Measurements from ENCODE around the gene PRR7. TPM values are rescaled to one million over a fixed set of nuclear protein-coding genes. Genes with fewer than 3 reads are reported as not detected.
A peak's percentile ranks its signal among the peaks of the same experiment; 100 is the strongest.

PRR7 gene
- total RNA-seq, 1 experiment from 2014 or later: 4.7 TPM

DNA sequence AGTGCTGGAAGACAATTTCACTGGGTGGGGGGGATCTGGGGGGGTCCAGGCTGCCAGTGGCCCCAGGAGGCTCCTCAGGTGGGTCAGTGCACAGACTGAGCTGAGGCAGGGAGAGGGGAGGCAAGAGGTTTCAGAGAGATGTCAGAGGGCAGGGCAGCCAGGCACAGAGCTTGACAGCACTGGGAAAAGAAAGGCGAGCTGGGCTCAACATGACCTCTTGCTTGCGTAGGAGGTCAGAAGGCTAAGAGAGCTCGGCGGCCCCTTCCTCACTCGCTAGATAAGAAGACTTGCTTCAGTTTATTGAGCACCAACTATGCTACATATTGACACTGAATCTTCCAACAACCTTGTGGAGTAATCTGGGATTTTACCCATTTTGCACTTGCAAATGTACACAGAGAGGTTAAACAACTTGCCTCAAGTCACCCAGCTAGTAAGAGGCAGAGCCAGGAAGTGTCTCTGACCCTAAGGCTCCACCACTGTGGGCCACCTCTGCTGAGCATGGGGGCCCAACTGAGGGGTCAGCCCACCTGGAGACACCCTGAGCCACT lies 47.3 kb downstream of the PRR7 start:
- H3K4me3 ChIP-seq (ENCODE audit: low read depth, low read length): no peak overlapping the region
- Mint-ChIP-seq H3K27me3 (ENCODE audit: insufficient read depth, unreplicated experiment) (peaks cover 7% of the 10 kb centered on the region), H3K36me3 (ENCODE audit: insufficient read depth, unreplicated experiment) (peaks cover 36% of the 10 kb centered on the region), H3K4me1 (ENCODE audit: low read depth, unreplicated experiment) (peaks cover 19% of the 10 kb centered on the region), H3K4me3 (ENCODE audit: unreplicated experiment) (no peak overlapping the region), H3K27ac (ENCODE audit: unreplicated experiment) (no peak overlapping the region), H3K9me3 (ENCODE audit: unreplicated experiment) (no peaks in the 10 kb centered on the region)
- H3K27me3 ChIP-seq (replicated peaks; ENCODE audit: control insufficient read depth, insufficient read depth, low read length): no peaks in the 10 kb centered on the region
- TF ChIP-seq, protein P1, sequence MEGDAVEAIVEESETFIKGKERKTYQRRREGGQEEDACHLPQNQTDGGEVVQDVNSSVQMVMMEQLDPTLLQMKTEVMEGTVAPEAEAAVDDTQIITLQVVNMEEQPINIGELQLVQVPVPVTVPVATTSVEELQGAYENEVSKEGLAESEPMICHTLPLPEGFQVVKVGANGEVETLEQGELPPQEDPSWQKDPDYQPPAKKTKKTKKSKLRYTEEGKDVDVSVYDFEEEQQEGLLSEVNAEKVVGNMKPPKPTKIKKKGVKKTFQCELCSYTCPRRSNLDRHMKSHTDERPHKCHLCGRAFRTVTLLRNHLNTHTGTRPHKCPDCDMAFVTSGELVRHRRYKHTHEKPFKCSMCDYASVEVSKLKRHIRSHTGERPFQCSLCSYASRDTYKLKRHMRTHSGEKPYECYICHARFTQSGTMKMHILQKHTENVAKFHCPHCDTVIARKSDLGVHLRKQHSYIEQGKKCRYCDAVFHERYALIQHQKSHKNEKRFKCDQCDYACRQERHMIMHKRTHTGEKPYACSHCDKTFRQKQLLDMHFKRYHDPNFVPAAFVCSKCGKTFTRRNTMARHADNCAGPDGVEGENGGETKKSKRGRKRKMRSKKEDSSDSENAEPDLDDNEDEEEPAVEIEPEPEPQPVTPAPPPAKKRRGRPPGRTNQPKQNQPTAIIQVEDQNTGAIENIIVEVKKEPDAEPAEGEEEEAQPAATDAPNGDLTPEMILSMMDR (IDR thresholded peaks at IDR 0.05; ENCODE audit: insufficient read depth in 1 of 2, low read depth in 1 of 2, low read length in 1 of 2, severe bottlenecking in 1 of 2, unreplicated experiment in 1 of 2): no peak
- no peak for DNase-seq
- ChIA-PET POLR2A (no interaction called here), CTCF (interaction anchor here (1.1 kb wide), 1 partner anchor 21 kb away, joined by 3 read pairs; no protein-coding TSS in a partner anchor)
- peaks cover 4% of the 10 kb centered on the region for H3K36me3 ChIP-seq (ENCODE audit: control insufficient read depth, insufficient read depth, low read length)
- intact Hi-C loops (cut with micrococcal nuclease; ENCODE audit: unreplicated experiment): no loop called here
- H3K4me1 ChIP-seq: peaks cover 29% of the 10 kb centered on the region
- no peaks in the 10 kb centered on the region for H3K9me3 ChIP-seq
- no TSS peak for BruUV-seq (replicated peaks)

- H3K27ac Mint-ChIP-seq (ENCODE audit: unreplicated experiment): no peak overlapping the region
- Histone ChIP-seq H3K27me3 (replicated peaks; ENCODE audit: control insufficient read depth, insufficient read depth, low read length) (no peaks in the 10 kb centered on the region), H3K4me1 (peaks cover 29% of the 10 kb centered on the region), H3K4me3 (ENCODE audit: low read depth, low read length) (no peak overlapping the region), H3K36me3 (ENCODE audit: control insufficient read depth, insufficient read depth, low read length) (peaks cover 4% of the 10 kb centered on the region), H3K9me3 (no peaks in the 10 kb centered on the region)
- BruUV-seq (replicated peaks): no TSS peak
- H3K27me3 Mint-ChIP-seq (ENCODE audit: insufficient read depth, unreplicated experiment): peaks cover 9% of the 10 kb centered on the region
- H3K36me3 Mint-ChIP-seq (ENCODE audit: insufficient read depth, unreplicated experiment): peaks cover 36% of the 10 kb centered on the region
- H3K4me3 Mint-ChIP-seq (ENCODE audit: unreplicated experiment): no peak overlapping the region
- H3K4me1 Mint-ChIP-seq (ENCODE audit: low read depth, unreplicated experiment): peaks cover 20% of the 10 kb centered on the region
- DNase-seq: no peak
- intact Hi-C loops (cut with micrococcal nuclease; ENCODE audit: unreplicated experiment): no loop called here
- ChIA-PET POLR2A (no interaction called here), CTCF (interaction anchor here (0.7 to 1.1 kb wide), 3 partner anchors 22 to 739 kb away, joined by 3 to 5 read pairs (median 3); no protein-coding TSS in a partner anchor)
- H3K9me3 Mint-ChIP-seq (ENCODE audit: unreplicated experiment): no peaks in the 10 kb centered on the region
- TF ChIP-seq, protein P1 (IDR thresholded peaks at IDR 0.05; ENCODE audit: insufficient read depth in 1 of 2, low read depth in 1 of 2, low read length in 1 of 2, severe bottlenecking in 1 of 2, unreplicated experiment in 1 of 2): no peak
These were observed 48.0 kb downstream of the PRR7 start for GRCh38 chr5:177494346-177495195.

DNA sequence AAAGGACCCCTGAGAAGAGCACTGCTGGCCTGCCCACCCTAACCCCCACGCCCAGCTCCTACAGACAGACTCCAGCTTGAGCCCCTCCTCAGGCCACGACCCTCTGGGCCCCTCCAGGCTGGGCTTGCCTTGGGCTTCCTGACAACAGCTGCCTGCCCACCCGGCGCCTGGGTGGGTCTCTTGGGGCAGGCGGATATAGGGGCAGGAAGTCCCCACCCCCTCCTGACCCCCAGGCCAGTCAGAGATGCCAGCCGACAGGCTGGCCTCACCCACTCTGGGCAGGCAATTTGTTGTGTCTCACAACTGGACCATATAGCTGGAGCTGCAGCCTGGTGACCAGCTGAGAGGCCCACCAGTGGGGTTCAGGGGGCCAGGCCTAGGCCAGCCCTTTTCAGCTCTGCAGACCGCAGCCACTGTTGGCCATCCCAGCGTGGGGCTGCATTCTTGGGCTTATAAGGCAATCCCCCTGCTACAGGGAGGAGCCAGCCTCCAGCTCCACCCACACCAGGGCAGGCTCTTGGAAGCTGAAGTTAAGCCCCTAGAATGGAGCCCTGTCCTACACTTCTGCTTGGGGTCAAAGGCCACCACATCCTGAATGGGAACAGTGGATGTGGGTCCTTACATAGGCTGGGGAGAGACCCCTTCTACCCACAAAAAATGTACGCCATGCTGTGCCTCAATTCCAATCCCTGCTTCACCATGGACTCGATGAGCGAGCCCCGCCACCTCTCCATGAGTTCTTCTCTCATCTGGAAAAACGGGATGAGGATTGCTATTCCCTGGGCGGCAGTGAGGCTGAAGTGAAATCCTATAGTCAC lies 48.8 kb downstream of the PRR7 start:
- no TSS peak for BruUV-seq (replicated peaks)
- ChIA-PET CTCF (interaction anchor here (0.7 to 3.0 kb wide), 7 partner anchors 14 to 740 kb away, joined by 3 to 29 read pairs (median 5); partner anchors contain the start of gene DBN1), POLR2A (interaction anchor here (1.2 kb wide), 1 partner anchor 144 kb away, joined by 4 read pairs; the partner anchor contains the start of gene LMAN2)
- H3K36me3 ChIP-seq (ENCODE audit: control insufficient read depth, insufficient read depth, low read length): peaks cover 4% of the 10 kb centered on the region
- H3K27me3 ChIP-seq (replicated peaks; ENCODE audit: control insufficient read depth, insufficient read depth, low read length): no peaks in the 10 kb centered on the region
- peaks cover 21% of the 10 kb centered on the region for H3K4me1 Mint-ChIP-seq (ENCODE audit: low read depth, unreplicated experiment)
- peaks cover 29% of the 10 kb centered on the region for H3K4me1 ChIP-seq
- peak in 1 of 2 experiments; percentile 34 for DNase-seq
- no peaks in the 10 kb centered on the region for H3K9me3 Mint-ChIP-seq (ENCODE audit: unreplicated experiment)
- H3K4me3 ChIP-seq (ENCODE audit: low read depth, low read length): no peak overlapping the region
- TF ChIP-seq, protein P1 (IDR thresholded peaks at IDR 0.05; ENCODE audit: insufficient read depth in 1 of 2, low read depth in 1 of 2, low read length in 1 of 2, severe bottlenecking in 1 of 2, unreplicated experiment in 1 of 2): no peak
- H3K4me3 Mint-ChIP-seq (ENCODE audit: unreplicated experiment): no peak overlapping the region
- intact Hi-C loops (cut with micrococcal nuclease; ENCODE audit: unreplicated experiment): loop anchor here (2.0 kb wide), 2 partner anchors 93 to 183 kb away; no protein-coding TSS in a partner anchor
- H3K9me3 ChIP-seq: no peaks in the 10 kb centered on the region
- H3K27me3 Mint-ChIP-seq (ENCODE audit: insufficient read depth, unreplicated experiment): peaks cover 11% of the 10 kb centered on the region
- peaks cover 29% of the 10 kb centered on the region for H3K36me3 Mint-ChIP-seq (ENCODE audit: insufficient read depth, unreplicated experiment)
- H3K27ac Mint-ChIP-seq (ENCODE audit: unreplicated experiment): no peak overlapping the region
